Measurements from ENCODE around the gene SRRM4. TPM values are rescaled to one million over a fixed set of nuclear protein-coding genes. Genes with fewer than 3 reads are reported as not detected.
"Not testable (repeated sequence)": the region's sequence is repeated elsewhere in the genome, so short reads cannot be mapped to it uniquely, and the experiment has no call there.

Gene SRRM4
- total and polyA plus RNA-seq, 4 donors = not detected

- not testable (repeated sequence) for H3K27ac ChIP-seq (ENCODE audit: low read depth in 1 of 2, low read length in 2 of 2); H3K9me3 ChIP-seq (ENCODE audit: control insufficient read depth in 4 of 4, low read length in 3 of 4); H3K36me3 ChIP-seq (ENCODE audit: control insufficient read depth in 4 of 4, insufficient read depth in 3 of 4, low read depth in 1 of 4, low read length in 3 of 4); DNase-seq (ENCODE audit: low spot score); H3K9ac ChIP-seq (ENCODE audit: low read depth in 1 of 2, low read length in 2 of 2); H3K4me3 ChIP-seq (ENCODE audit: low read depth in 1 of 3, low read length in 3 of 3); H3K4me1 ChIP-seq (ENCODE audit: control insufficient read depth in 4 of 4, insufficient read depth in 4 of 4, low read length in 3 of 4); H3K27me3 ChIP-seq (ENCODE audit: control insufficient read depth in 4 of 4, insufficient read depth in 4 of 4, low read length in 3 of 4)
- 89% methylated on average over 14 of the region's 14 CpGs for WGBS
Observed at GRCh38 chr12:119033332-119033731, 52.0 kb downstream of the SRRM4 start.

- Histone ChIP-seq H3K9me3 (ENCODE audit: control insufficient read depth in 4 of 4, low read length in 3 of 4) (no peaks in the 10 kb centered on the region), H3K36me3 (ENCODE audit: control insufficient read depth in 4 of 4, insufficient read depth in 3 of 4, low read depth in 1 of 4, low read length in 3 of 4) (no peaks in the 10 kb centered on the region), H3K4me3 (ENCODE audit: low read depth in 1 of 3, low read length in 3 of 3) (no peak overlapping the region), H3K4me1 (ENCODE audit: control insufficient read depth in 4 of 4, insufficient read depth in 4 of 4, low read length in 3 of 4) (no peaks in the 10 kb centered on the region), H3K27me3 (ENCODE audit: control insufficient read depth in 4 of 4, insufficient read depth in 4 of 4, low read length in 3 of 4) (peaks cover 0 to 5% (median 2%) of the 10 kb centered on the region in 4 donors), H3K27ac (ENCODE audit: low read depth in 1 of 2, low read length in 2 of 2) (no peak overlapping the region), H3K9ac (ENCODE audit: low read depth in 1 of 2, low read length in 2 of 2) (no peak overlapping the region)
- TF ChIP-seq RAD21 (IDR thresholded peaks at IDR 0.05) = peak; percentile 66 to 76
- TF ChIP-seq CTCF (IDR thresholded peaks at IDR 0.05; ENCODE audit: low read depth, low read length, missing input control) = peak; percentile 55
- TF ChIP-seq, protein P1, sequence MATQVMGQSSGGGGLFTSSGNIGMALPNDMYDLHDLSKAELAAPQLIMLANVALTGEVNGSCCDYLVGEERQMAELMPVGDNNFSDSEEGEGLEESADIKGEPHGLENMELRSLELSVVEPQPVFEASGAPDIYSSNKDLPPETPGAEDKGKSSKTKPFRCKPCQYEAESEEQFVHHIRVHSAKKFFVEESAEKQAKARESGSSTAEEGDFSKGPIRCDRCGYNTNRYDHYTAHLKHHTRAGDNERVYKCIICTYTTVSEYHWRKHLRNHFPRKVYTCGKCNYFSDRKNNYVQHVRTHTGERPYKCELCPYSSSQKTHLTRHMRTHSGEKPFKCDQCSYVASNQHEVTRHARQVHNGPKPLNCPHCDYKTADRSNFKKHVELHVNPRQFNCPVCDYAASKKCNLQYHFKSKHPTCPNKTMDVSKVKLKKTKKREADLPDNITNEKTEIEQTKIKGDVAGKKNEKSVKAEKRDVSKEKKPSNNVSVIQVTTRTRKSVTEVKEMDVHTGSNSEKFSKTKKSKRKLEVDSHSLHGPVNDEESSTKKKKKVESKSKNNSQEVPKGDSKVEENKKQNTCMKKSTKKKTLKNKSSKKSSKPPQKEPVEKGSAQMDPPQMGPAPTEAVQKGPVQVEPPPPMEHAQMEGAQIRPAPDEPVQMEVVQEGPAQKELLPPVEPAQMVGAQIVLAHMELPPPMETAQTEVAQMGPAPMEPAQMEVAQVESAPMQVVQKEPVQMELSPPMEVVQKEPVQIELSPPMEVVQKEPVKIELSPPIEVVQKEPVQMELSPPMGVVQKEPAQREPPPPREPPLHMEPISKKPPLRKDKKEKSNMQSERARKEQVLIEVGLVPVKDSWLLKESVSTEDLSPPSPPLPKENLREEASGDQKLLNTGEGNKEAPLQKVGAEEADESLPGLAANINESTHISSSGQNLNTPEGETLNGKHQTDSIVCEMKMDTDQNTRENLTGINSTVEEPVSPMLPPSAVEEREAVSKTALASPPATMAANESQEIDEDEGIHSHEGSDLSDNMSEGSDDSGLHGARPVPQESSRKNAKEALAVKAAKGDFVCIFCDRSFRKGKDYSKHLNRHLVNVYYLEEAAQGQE (IDR thresholded peaks at IDR 0.05) = no peak
- 42% methylated on average over 17 of the region's 17 CpGs for WGBS
- DNase-seq (ENCODE audit: low spot score) = peak; percentile 44
Observed at GRCh38 chr12:119036878-119037825, 55.8 kb downstream of the SRRM4 start.

GRCh38 chr12:119044094-119044493 lies 62.8 kb downstream of the SRRM4 start:
- 87% methylated on average over 6 of the region's 6 CpGs for WGBS
- H3K4me3 ChIP-seq (ENCODE audit: low read depth in 1 of 3, low read length in 3 of 3) = no peak overlapping the region
- no peak overlapping the region for H3K27ac ChIP-seq (ENCODE audit: low read depth in 1 of 2, low read length in 2 of 2)
- H3K9ac ChIP-seq (ENCODE audit: low read depth in 1 of 2, low read length in 2 of 2) = no peak overlapping the region
- H3K9me3 ChIP-seq (ENCODE audit: control insufficient read depth in 4 of 4, low read length in 3 of 4) = peaks cover 0 to 1% (median 0%) of the 10 kb centered on the region in 4 donors
- DNase-seq (ENCODE audit: low spot score) = no peak
- TF ChIP-seq JUND (IDR thresholded peaks at IDR 0.05) = no peak
- TF ChIP-seq YY1 (IDR thresholded peaks at IDR 0.05) = no peak
- no peaks in the 10 kb centered on the region for H3K4me1 ChIP-seq (ENCODE audit: control insufficient read depth in 4 of 4, insufficient read depth in 4 of 4, low read length in 3 of 4)
- H3K36me3 ChIP-seq (ENCODE audit: control insufficient read depth in 4 of 4, insufficient read depth in 3 of 4, low read depth in 1 of 4, low read length in 3 of 4) = no peaks in the 10 kb centered on the region
- H3K27me3 ChIP-seq (ENCODE audit: control insufficient read depth in 4 of 4, insufficient read depth in 4 of 4, low read length in 3 of 4) = peaks cover 0 to 5% (median 1%) of the 10 kb centered on the region in 4 donors

Data from liver (tissue), 9 donors.